Left lung (tissue), 10 donors: Measurements from ENCODE around the gene GRB2. TPM values are rescaled to one million over a fixed set of nuclear protein-coding genes. Genes with fewer than 3 reads are reported as not detected.

Experiments
- ATAC-seq: fragments of 200-7000 bp; cut with Tn5 transposase; one replicate; pipeline ENCODE4 v1.9.1; 2020; ENCODE audit warnings: moderate library complexity
- DNase-seq, 4 donors: peaks; one replicate each; pipeline ENCODE4 v3.0.0-alpha.2; 2013 to 2020
- H3K27ac ChIP-seq, 2 donors: fragments of 200-600 bp; sonication (generic) in 1 of 2; one replicate each; pipeline versions ENCODE4 v1.5.0 to v1.8.0; 2020 to 2021
- H3K27me3 ChIP-seq, 2 donors: fragments of 200-600 bp; sonication (generic) in 1 of 2; one replicate each; pipeline versions ENCODE4 v1.5.0 to v1.8.0; 2020 to 2021
- H3K36me3 ChIP-seq, 2 donors: fragments of 200-600 bp; sonication (generic) in 1 of 2; one replicate each; pipeline versions ENCODE4 v1.5.0 to v1.8.0; 2020 to 2021
- H3K4me1 ChIP-seq, 2 donors: fragments of 200-600 bp; one replicate each; pipeline ENCODE4 v1.8.0; 2021
- H3K4me3 ChIP-seq, 2 donors: fragments of 200-600 bp; sonication (generic) in 1 of 2; one replicate each; pipeline versions ENCODE4 v1.5.0 to v1.8.0; 2020 to 2021; ENCODE audit warnings: mild to moderate bottlenecking in 1 of 2
- H3K9me3 ChIP-seq, 2 donors: fragments of 200-600 bp; sonication (generic) in 1 of 2; one replicate each; pipeline versions ENCODE4 v1.5.0 to v1.8.0; 2020 to 2021
- CTCF ChIP-seq, 2 donors: fragments of 200-600 bp; sonication (generic) in 1 of 2; IDR thresholded peaks; one replicate each; pipeline versions ENCODE4 v1.5.0 to v1.8.0; 2021; ENCODE audit warnings: antibody characterized with exemption in 2 of 2
- intact Hi-C, 2 donors: fragments of 100-400 bp; cut with DNase I; formaldehyde crosslinking; loops; one replicate each; pipeline versions ENCODE4 v1.11.2 to v1.14.2; 2022
- polyA plus RNA-seq, 6 donors: library from polyadenylated mRNA; unstranded; fragments of 120-200 nt; gene quantifications; one replicate each; pipeline ENCODE4 v1.2.1, GENCODE V29; 2013; ENCODE audit not compliant: insufficient read length in 6 of 6
- total RNA-seq, 2 donors: library from RNA; stranded (reverse); fragmentation: NEBNext Ultra II Directional; extraction: Animal tissue kit (Norgen Biotek cat#: 25700); gene quantifications; one replicate each; pipeline ENCODE4 v1.2.1, GENCODE V29; 2021
- donor health status: DM: no; HTN: yes; CAD: no.
- donor health status: DM: no; HTN: no; CAD: no.

Gene GRB2
- total and polyA plus RNA-seq, 8 donors, result 81.8 to 214 (median 83.3) TPM

DNA sequence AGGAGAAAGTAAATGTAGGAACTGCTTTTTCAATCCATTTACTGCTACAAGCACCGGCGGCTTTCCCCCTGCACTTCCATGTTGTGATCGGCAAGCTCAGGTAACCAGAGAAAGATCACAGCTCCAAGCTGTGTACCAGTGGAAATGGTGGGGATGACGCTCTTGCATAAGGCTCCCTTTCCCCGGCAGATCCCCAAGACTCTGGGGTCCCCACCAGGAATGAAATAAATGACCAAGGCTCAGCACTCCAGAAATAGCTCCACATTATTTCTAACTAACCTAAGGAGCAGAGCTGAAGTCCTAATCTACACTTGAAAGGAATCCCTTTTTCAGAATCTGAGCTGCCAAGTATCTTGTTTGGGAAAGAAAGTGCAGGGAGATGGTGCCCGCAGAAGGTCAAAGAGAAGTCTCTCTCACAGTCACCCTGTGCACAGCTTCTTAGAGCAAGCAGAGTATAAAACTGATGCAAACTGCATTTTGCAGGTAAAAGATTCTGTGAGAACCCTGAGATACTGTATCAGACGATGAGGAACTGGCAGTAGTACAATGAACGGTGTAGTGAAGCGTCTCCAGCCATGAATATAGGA, 11.1 kb downstream of the GRB2 start:
- Histone ChIP-seq H3K27ac (peak overlapping the region; percentile 80 to 82), H3K36me3 (peaks cover 0 to 8% of the 10 kb centered on the region in 2 donors), H3K27me3 (no peaks in the 10 kb centered on the region), H3K9me3 (no peaks in the 10 kb centered on the region), H3K4me1 (peaks cover 21 to 94% of the 10 kb centered on the region in 2 donors), H3K4me3 (peak overlapping the region; percentile 44 to 51)
- DNase-seq (no peak), ATAC-seq (peak; percentile 2)
- intact Hi-C loops, result loop anchor here in 1 of 2 donors (10.0 kb wide), 1 partner anchor 50 kb away; no protein-coding TSS in a partner anchor
- TF ChIP-seq CTCF (IDR thresholded peaks at IDR 0.05), result no peak

DNA sequence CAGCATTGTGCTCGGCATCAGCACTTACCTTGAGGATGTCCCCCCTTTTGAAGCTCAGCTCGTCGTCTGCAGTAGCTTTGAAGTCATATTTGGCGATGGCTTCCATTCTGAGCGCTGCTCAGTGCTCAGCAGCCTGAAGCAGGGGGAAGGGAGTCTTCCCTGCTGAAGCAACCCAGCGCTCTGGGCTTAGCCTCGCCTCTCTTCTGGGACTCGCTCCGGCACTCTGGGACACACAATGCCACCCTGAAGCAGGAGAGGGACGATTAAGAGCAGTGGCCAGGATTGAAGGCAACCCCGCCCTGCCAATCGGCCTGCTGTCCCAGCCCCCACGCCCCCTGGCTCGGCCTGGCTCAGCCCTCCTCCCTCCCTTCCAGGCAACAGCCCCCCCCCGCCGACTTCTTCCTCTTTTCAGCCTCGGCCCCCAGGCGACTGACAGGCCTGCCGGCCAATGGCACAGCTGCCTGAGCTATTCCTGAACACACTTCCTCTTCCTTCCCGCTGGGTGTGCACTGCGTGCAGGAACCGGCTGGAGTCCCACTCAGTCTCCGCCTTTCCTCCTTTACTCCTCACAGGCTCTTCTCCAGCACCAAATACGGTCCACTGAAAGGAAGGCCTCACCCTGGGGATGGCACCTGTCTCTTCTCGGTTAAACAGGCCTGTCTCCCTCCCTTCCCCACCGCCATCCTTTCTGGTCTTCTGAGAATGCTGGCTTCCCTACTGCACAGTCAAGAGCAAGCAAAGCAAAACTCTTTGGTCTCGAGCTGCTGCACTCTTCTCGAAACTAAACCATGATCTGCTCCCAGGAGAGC, 11.8 kb downstream of the GRB2 start:
- TF ChIP-seq CTCF (IDR thresholded peaks at IDR 0.05), result peak in 1 of 2 donors; percentile 35
- peak; percentile 97 to 99 (median 98) for DNase-seq
- H3K36me3 ChIP-seq, result peaks cover 0 to 8% of the 10 kb centered on the region in 2 donors
- ATAC-seq, result peak; percentile 100
- H3K4me1 ChIP-seq, result peaks cover 21 to 94% of the 10 kb centered on the region in 2 donors
- intact Hi-C loops, result loop anchor here in 1 of 2 donors (10.0 kb wide), 1 partner anchor 49 kb away; no protein-coding TSS in a partner anchor
- H3K4me3 ChIP-seq, result peak overlapping the region; percentile 44 to 51
- H3K9me3 ChIP-seq, result no peaks in the 10 kb centered on the region
- H3K27ac ChIP-seq, result peak overlapping the region; percentile 80 to 82
- H3K27me3 ChIP-seq, result no peaks in the 10 kb centered on the region

- Histone ChIP-seq H3K9me3 (no peaks in the 10 kb centered on the region), H3K27ac (peak overlapping the region; percentile 80 to 82), H3K36me3 (peaks cover 0 to 10% of the 10 kb centered on the region in 2 donors), H3K4me1 (peaks cover 21 to 94% of the 10 kb centered on the region in 2 donors), H3K4me3 (peak overlapping the region; percentile 44 to 51), H3K27me3 (no peaks in the 10 kb centered on the region)
- no peak for ATAC-seq
- no peak for DNase-seq
- intact Hi-C loops, result loop anchor here in 1 of 2 donors (10.0 kb wide), 1 partner anchor 48 kb away; no protein-coding TSS in a partner anchor
- no peak for TF ChIP-seq CTCF (IDR thresholded peaks at IDR 0.05)
Measured at GRCh38 chr17:75392559-75392958, 12.9 kb downstream of the GRB2 start.

DNA sequence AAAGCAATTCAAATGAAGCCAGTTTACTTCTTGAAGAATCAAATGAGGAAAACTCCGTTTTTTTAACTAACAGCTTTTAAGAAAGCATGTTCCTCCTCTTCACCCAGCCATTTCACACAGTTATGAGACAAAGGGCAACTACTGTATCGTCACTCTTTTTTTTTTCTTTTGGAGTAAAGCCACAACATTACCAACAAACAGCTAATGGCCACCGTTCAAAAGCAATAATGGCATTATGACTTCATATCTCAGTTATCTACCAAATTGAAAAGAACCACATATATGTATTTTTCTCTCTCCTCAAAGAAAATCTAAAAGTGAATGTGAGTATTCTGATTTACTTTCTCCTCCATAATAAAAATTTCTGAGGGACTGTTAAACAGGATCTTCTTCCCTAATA, 14.5 kb downstream of the GRB2 start:
- Histone ChIP-seq H3K27me3 (no peaks in the 10 kb centered on the region), H3K4me1 (peaks cover 21 to 87% of the 10 kb centered on the region in 2 donors), H3K36me3 (peaks cover 0 to 23% of the 10 kb centered on the region in 2 donors), H3K27ac (no peak overlapping the region), H3K9me3 (no peaks in the 10 kb centered on the region), H3K4me3 (no peak overlapping the region)
- ATAC-seq, result no peak
- no peak for TF ChIP-seq CTCF (IDR thresholded peaks at IDR 0.05)
- intact Hi-C loops, result loop anchor here in 1 of 2 donors (10.0 kb wide), 1 partner anchor 46 kb away; no protein-coding TSS in a partner anchor
- DNase-seq, result no peak
